Thoracic aorta (tissue), 2 donors: Measurements from ENCODE around the gene SPATS2L. TPM values are rescaled to one million over a fixed set of nuclear protein-coding genes. Genes with fewer than 3 reads are reported as not detected.

Source experiments
- ATAC-seq: fragments of 150-250 bp; one replicate; pipeline ENCODE4 v1.8.0; 2017; ENCODE audit warnings: low read depth; ENCODE audit not compliant: insufficient number of reproducible peaks, low FRiP score
- DNase-seq: peaks from one replicate; pipeline ENCODE4 v3.0.0-alpha.2; 2020; ENCODE audit warnings: low spot score
- H3K27ac ChIP-seq, 2 donors: fragments of 200-600 bp; sonication (generic); 1 replicate in 1 of 2; 2 replicates in 1 of 2; pipeline ENCODE4 v1.5.1; 2016; ENCODE audit warnings: mild to moderate bottlenecking in 2 of 2, moderate library complexity in 2 of 2
- H3K27me3 ChIP-seq: fragments of 200-600 bp; sonication (generic); replicated peaks from 2 replicates; pipeline ENCODE4 v1.6.0; 2016; ENCODE audit warnings: mild to moderate bottlenecking; ENCODE audit not compliant: insufficient read depth
- H3K36me3 ChIP-seq: fragments of 200-600 bp; sonication (generic); one replicate; pipeline ENCODE4 v1.5.1; 2016
- H3K4me1 ChIP-seq, 2 donors: fragments of 200-600 bp; sonication (generic); 1 replicate in 1 of 2; 2 replicates in 1 of 2; pipeline versions ENCODE4 v1.5.1 to v1.6.0; 2016; ENCODE audit warnings: low read depth in 2 of 2, mild to moderate bottlenecking in 1 of 2; ENCODE audit not compliant: control insufficient read depth in 1 of 2
- H3K4me3 ChIP-seq: fragments of 200-600 bp; sonication (generic); 2 replicates; pipeline ENCODE4 v1.5.1; 2016; ENCODE audit warnings: mild to moderate bottlenecking
- H3K9me3 ChIP-seq: fragments of 200-600 bp; sonication (generic); 2 replicates; pipeline ENCODE4 v1.5.1; 2016
- CTCF ChIP-seq: fragments of 200-600 bp; sonication (generic); IDR thresholded peaks from one replicate; pipeline ENCODE4 v1.5.1; 2019; ENCODE audit warnings: antibody characterized with exemption
- total RNA-seq, 2 donors: library from RNA; depleted of rRNA; stranded (reverse); fragments of >200 nt; gene quantifications; one replicate each; pipeline versions ENCODE4 v1.1.0 to v1.2.3, GENCODE V29; 2016

Gene SPATS2L
- total RNA-seq, 2 donors from 2014 or later = 47.7 to 90.3 TPM

- DNase-seq (no peak), ATAC-seq (no peak)
- H3K9me3 ChIP-seq = no peaks in the 10 kb centered on the region
- no peaks in the 10 kb centered on the region for H3K36me3 ChIP-seq
- H3K27ac ChIP-seq = no peak overlapping the region
- TF ChIP-seq CTCF = no peak
- no peaks in the 10 kb centered on the region for H3K4me1 ChIP-seq
- H3K4me3 ChIP-seq = no peak overlapping the region
- H3K27me3 ChIP-seq = no peaks in the 10 kb centered on the region
Observed at GRCh38 chr2:200502196-200502595, 195.7 kb downstream of the SPATS2L start.

GRCh38 chr2:200506679-200507078 lies 200.2 kb downstream of the SPATS2L start:
- H3K4me1 ChIP-seq = peaks cover 4 to 16% of the 10 kb centered on the region in 2 donors
- H3K9me3 ChIP-seq = no peaks in the 10 kb centered on the region
- no peaks in the 10 kb centered on the region for H3K36me3 ChIP-seq
- H3K27me3 ChIP-seq = no peaks in the 10 kb centered on the region
- H3K27ac ChIP-seq = no peak overlapping the region
- TF ChIP-seq CTCF = no peak
- no peak for ATAC-seq
- no peak for DNase-seq
- no peak overlapping the region for H3K4me3 ChIP-seq

- no peaks in the 10 kb centered on the region for H3K36me3 ChIP-seq
Observed at GRCh38 chr2:200507179-200507578, 200.7 kb downstream of the SPATS2L start.

GRCh38 chr2:200509235-200509611 lies 202.7 kb downstream of the SPATS2L start:
- peak overlapping the region; percentile 82 for H3K4me3 ChIP-seq

More at GRCh38 chr2:200507179-200507578, 200.7 kb downstream of the SPATS2L start:
- no peak overlapping the region for H3K27ac ChIP-seq
- TF ChIP-seq CTCF = no peak
- DNase-seq (no peak), ATAC-seq (no peak)
- H3K4me3 ChIP-seq = no peak overlapping the region
- H3K27me3 ChIP-seq = no peaks in the 10 kb centered on the region
- no peaks in the 10 kb centered on the region for H3K9me3 ChIP-seq
- peaks cover 4 to 16% of the 10 kb centered on the region in 2 donors for H3K4me1 ChIP-seq

More at GRCh38 chr2:200509235-200509611, 202.7 kb downstream of the SPATS2L start:
- DNase-seq (no peak), ATAC-seq (no peak)
- Histone ChIP-seq H3K36me3 (no peaks in the 10 kb centered on the region), H3K9me3 (no peaks in the 10 kb centered on the region), H3K4me1 (peaks cover 4 to 16% of the 10 kb centered on the region in 2 donors), H3K27ac (peak overlapping the region; percentile 78 to 80), H3K27me3 (no peaks in the 10 kb centered on the region)
- no peak for TF ChIP-seq CTCF
